Prostate gland (tissue), 2 donors: ENCODE data around the gene SLC46A1. TPM values are rescaled to one million over a fixed set of nuclear protein-coding genes. Genes with fewer than 3 reads are reported as not detected.

Experiments
- DNase-seq: peaks from one replicate; pipeline ENCODE4 v3.0.0-alpha.2; 2019; ENCODE audit warnings: low spot score
- H3K27ac ChIP-seq, 2 donors: fragments of 200-600 bp; sonication (generic); 2 replicates each; pipeline ENCODE4 v1.5.1; 2017 to 2019
- H3K27me3 ChIP-seq: fragments of 200-600 bp; sonication (generic); replicated peaks from 2 replicates; pipeline ENCODE4 v1.5.1; 2019; ENCODE audit not compliant: insufficient read depth
- H3K36me3 ChIP-seq, 2 donors: fragments of 200-600 bp; sonication (generic); 1 replicate in 1 of 2; 2 replicates in 1 of 2; pipeline versions ENCODE4 v1.5.1 to v1.8.1; 2017 to 2019
- H3K4me1 ChIP-seq: fragments of 200-600 bp; sonication (generic); replicated peaks from 2 replicates; pipeline ENCODE4 v1.5.1; 2019
- H3K4me3 ChIP-seq, 2 donors: fragments of 200-600 bp; sonication (generic); 2 replicates each; pipeline ENCODE4 v1.5.1; 2017 to 2019
- H3K9me3 ChIP-seq: fragments of 200-600 bp; sonication (generic); 2 replicates; pipeline ENCODE4 v1.5.1; 2017
- POLR2A ChIP-seq: fragments of 450-650 bp; IDR thresholded peaks from one replicate; pipeline ENCODE4 v1.6.1; 2016; ENCODE audit warnings: antibody characterized with exemption, mild to moderate bottlenecking
- POLR2AphosphoS5 ChIP-seq: sonication (generic); formaldehyde crosslinking; IDR thresholded peaks from one replicate; pipeline ENCODE4 v1.6.1; 2017; ENCODE audit warnings: antibody characterized with exemption
- whole genome bisulfite sequencing: methylation state at CpG from one replicate; pipeline ENCODE4 v1.1.5; 2018; 5-methylcytosine and 5-hydroxymethylcytosine counted together
- intact Hi-C: fragments of 100-400 bp; cut with DNase I; formaldehyde crosslinking; loops from one replicate; pipeline ENCODE4 v1.14.2; 2022
- total RNA-seq, 2 donors: library from RNA; depleted of rRNA; stranded (reverse); fragments of >200 nt; gene quantifications; one replicate each; pipeline ENCODE4 v1.1.0, GENCODE V29; 2016
- TF ChIP-seq, protein P1 (sequence below), 4 experiments: fragments of 200-600 bp in 2 of 4; fragments of 450-650 bp in 2 of 4; sonication (generic) in 2 of 4; IDR thresholded peaks; 1 replicate in 3 of 4; 2 replicates in 1 of 4; pipeline ENCODE4 v1.5.1; 2016 to 2019; ENCODE audit warnings: antibody characterized with exemption in 4 of 4, mild to moderate bottlenecking in 2 of 4, moderate library complexity in 2 of 4

SLC46A1 gene
- total RNA-seq, 2 donors from 2014 or later = 14.9 to 20.1 TPM

DNA sequence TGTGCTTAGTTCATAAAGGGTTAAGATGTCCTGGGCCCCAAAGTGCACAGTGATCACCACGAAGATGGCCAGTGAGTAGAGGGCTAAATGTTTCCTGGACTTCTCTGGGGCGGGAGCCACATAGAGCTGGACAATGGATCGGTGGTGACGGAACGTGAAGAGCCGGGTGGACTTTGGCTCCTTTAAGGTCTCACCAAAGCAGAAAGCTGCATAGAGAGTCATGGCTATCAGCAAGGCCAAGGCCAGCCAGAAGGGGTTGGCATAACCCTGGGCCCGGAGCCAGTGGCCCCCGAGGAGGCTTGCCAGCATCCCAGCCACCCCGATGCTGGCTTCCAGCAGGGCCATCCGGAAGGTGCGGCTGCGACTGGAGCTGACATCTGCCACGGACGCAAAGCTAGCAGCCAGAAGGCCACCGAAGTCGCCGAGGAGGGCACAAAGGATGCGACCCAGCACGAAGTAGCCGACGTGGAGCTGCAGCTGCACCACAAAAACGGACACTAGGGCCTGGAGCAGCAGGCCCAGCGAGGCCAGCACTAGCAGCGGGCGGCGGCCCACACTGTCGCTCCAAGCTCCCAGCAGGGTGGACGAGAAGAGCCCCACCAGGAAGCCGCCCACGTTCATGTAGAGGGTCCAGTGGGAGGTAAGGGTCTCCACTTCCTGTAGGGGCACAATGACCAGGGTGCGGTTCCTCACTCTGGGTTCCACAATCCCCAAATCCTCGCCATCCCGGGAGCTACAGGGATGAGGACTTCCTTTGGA is 1.0 kb downstream of the SLC46A1 start:
- Histone ChIP-seq H3K4me1 (peaks cover 2% of the 10 kb centered on the region), H3K27me3 (no peaks in the 10 kb centered on the region), H3K36me3 (peaks cover 0 to 11% of the 10 kb centered on the region in 2 donors), H3K4me3 (peak overlapping the region; percentile 53 to 65), H3K9me3 (no peaks in the 10 kb centered on the region), H3K27ac (peak overlapping the region in 1 of 2 donors; percentile 17)
- no peak for DNase-seq
- intact Hi-C loops = no loop called here
- TF ChIP-seq, protein P1, sequence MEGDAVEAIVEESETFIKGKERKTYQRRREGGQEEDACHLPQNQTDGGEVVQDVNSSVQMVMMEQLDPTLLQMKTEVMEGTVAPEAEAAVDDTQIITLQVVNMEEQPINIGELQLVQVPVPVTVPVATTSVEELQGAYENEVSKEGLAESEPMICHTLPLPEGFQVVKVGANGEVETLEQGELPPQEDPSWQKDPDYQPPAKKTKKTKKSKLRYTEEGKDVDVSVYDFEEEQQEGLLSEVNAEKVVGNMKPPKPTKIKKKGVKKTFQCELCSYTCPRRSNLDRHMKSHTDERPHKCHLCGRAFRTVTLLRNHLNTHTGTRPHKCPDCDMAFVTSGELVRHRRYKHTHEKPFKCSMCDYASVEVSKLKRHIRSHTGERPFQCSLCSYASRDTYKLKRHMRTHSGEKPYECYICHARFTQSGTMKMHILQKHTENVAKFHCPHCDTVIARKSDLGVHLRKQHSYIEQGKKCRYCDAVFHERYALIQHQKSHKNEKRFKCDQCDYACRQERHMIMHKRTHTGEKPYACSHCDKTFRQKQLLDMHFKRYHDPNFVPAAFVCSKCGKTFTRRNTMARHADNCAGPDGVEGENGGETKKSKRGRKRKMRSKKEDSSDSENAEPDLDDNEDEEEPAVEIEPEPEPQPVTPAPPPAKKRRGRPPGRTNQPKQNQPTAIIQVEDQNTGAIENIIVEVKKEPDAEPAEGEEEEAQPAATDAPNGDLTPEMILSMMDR (IDR thresholded peaks at IDR 0.05) = no peak
- no peak for TF ChIP-seq POLR2AphosphoS5
- no peak for TF ChIP-seq POLR2A
- 44% methylated on average over 30 of the region's 33 CpGs for WGBS

DNA sequence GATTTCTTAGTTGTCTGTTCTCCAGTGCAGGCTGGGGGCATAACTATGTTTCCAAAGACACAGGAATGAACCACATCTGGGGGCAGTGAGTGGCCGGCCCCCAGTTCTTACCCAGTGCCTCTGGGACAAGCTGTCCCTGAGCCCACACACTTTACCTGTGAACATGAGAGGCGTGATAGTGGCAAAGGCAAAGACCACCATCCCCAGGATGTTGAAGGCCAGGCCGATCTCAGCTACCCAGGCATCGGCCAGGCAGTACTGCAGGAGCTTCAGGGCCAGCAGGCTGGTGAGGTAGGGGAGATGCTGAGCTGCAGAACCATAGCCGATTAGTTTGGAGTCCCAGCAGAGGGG is 1.6 kb downstream of the SLC46A1 start:
- DNase-seq = no peak
- intact Hi-C loops = no loop called here
- H3K27me3 ChIP-seq = no peaks in the 10 kb centered on the region
- peaks cover 0 to 11% of the 10 kb centered on the region in 2 donors for H3K36me3 ChIP-seq
- H3K4me3 ChIP-seq = no peak overlapping the region
- no peaks in the 10 kb centered on the region for H3K9me3 ChIP-seq
- WGBS = 93% methylated on average over 5 of the region's 5 CpGs
- H3K4me1 ChIP-seq = peaks cover 2% of the 10 kb centered on the region
- TF ChIP-seq POLR2AphosphoS5 (no peak), POLR2A (no peak)
- TF ChIP-seq, protein P1 (IDR thresholded peaks at IDR 0.05) = no peak
- H3K27ac ChIP-seq = no peak overlapping the region

DNA sequence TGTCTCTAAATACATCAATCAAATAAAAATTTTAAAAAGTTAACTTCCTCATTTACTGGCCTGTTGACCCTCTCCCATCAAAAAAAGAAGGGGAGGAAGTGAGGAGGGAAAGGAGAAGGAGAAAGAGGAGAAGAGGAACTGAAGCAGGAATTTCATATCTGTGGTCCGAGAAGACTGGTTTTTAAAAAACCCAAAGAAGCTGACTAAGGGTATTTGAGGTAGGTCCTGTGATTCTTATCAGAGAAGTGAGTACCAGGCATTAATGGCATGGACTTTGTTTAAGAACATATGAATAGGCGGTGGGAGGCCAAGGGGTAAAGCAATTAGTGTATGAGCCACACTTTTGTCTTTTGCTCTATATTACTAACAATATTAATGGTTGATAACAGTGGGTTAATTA is 2.0 kb downstream of the SLC46A1 start:
- 80% methylated on average over 2 of the region's 2 CpGs for WGBS
- no peak for DNase-seq
- Histone ChIP-seq H3K36me3 (peaks cover 0 to 11% of the 10 kb centered on the region in 2 donors), H3K27ac (no peak overlapping the region), H3K27me3 (no peaks in the 10 kb centered on the region), H3K4me3 (no peak overlapping the region), H3K9me3 (no peaks in the 10 kb centered on the region), H3K4me1 (peaks cover 2% of the 10 kb centered on the region)
- TF ChIP-seq POLR2A (no peak), POLR2AphosphoS5 (no peak)
- TF ChIP-seq, protein P1 (IDR thresholded peaks at IDR 0.05) = no peak
- intact Hi-C loops = no loop called here

DNA sequence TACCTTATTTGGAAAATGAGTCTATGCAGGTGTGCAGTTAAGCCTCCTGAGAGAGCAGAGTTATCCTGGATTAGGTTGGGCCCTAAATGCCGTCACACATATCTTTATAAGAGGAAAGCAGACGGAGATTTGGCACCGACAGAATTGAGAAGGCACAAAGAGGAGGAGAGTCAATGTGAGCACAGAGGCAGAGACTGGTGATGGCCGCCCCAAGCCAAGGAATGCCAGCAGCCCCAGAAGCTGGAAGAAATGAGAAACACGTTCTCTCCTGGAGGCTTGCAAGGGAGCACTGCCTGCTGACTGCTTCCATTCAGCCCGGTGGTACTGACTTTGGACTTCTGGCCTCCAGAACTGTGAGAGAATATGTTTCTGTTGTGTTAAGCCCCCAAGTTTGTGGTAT is 3.2 kb downstream of the SLC46A1 start:
- Histone ChIP-seq H3K27me3 (no peaks in the 10 kb centered on the region), H3K9me3 (no peaks in the 10 kb centered on the region), H3K4me1 (peaks cover 2% of the 10 kb centered on the region), H3K27ac (no peak overlapping the region), H3K4me3 (no peak overlapping the region), H3K36me3 (peaks cover 0 to 11% of the 10 kb centered on the region in 2 donors)
- WGBS = 86% methylated on average over 6 of the region's 6 CpGs
- TF ChIP-seq POLR2A (no peak), POLR2AphosphoS5 (no peak)
- TF ChIP-seq, protein P1 (IDR thresholded peaks at IDR 0.05) = no peak
- DNase-seq = no peak
- intact Hi-C loops = no loop called here

DNA sequence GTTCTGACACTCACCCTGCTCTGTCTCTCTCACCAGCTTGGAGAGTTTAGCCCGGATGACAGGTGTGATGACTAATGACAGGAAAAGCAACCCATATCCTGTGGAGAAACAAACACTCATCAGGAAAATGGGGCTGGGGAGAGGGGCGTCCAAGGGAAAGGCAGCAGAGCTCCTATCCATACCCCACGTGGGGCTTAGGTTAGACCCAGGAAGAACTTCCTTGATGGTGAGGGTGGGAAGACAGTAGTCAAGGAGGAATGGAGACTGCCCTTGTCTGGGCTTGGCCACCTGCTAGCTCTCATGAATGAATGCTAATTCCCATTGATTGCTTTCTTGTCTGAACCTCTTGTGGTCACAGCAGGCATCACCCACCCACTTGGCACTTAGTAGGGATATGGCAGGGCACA is 3.8 kb downstream of the SLC46A1 start:
- no peak overlapping the region for H3K4me3 ChIP-seq
- no peaks in the 10 kb centered on the region for H3K9me3 ChIP-seq
- no peak for DNase-seq
- no peak overlapping the region for H3K27ac ChIP-seq
- H3K4me1 ChIP-seq = peaks cover 2% of the 10 kb centered on the region
- WGBS = 42% methylated on average over 3 of the region's 3 CpGs
- no peaks in the 10 kb centered on the region for H3K27me3 ChIP-seq
- intact Hi-C loops = no loop called here
- peaks cover 0 to 11% of the 10 kb centered on the region in 2 donors for H3K36me3 ChIP-seq
- TF ChIP-seq, protein P1 (IDR thresholded peaks at IDR 0.05) = no peak
- TF ChIP-seq POLR2AphosphoS5 = no peak
